Sigmoid colon (tissue), 4 donors: ENCODE results near the gene TLE6.

Experiments
- CTCF ChIP-seq, 4 experiments: fragments of 450-650 bp in 3 of 4; fragments of 200-600 bp in 1 of 4; IDR thresholded peaks; one replicate each; pipeline ENCODE4 v1.5.1; 2016 to 2019; ENCODE audit warnings: antibody characterized with exemption in 4 of 4, mild to moderate bottlenecking in 3 of 4, moderate library complexity in 2 of 4
- EP300 ChIP-seq, 4 donors: sonication (generic); formaldehyde crosslinking; IDR thresholded peaks; one replicate each; pipeline ENCODE4 v1.6.1; 2017; ENCODE audit warnings: antibody characterized with exemption in 4 of 4

DNA sequence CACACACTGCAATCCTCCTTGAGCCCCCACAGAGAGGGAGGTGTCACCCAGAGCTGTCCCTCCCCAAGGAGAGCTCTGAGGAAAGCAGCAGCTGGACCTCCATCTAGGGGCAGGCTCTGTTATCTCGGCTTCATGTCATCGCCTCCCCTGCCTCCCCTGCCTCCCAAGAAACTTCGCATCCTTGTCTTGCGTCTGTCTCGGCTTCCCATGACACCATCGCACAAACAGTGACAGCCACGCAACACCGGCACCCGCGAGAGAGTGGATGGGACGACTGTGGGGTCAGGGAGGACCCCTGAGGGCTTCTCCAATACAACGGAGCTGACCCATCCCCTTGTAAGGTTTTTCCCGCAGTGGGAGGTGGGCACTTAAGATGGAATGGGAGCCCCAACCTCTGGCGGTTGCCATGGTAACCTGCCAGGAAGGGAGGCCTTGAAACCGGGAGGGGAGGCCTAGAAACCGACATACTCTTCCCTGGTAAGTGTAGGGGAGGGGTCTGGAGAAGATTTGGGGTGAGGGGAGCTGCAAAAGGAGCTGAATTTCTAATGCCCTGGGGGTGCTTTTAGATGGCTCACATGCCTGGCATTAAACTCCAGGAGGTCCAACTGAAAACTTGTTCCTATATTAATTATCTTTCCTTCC, 35.4 kb downstream of the TLE6 start:
- TF ChIP-seq CTCF (IDR thresholded peaks at IDR 0.05) (no peak), EP300 (IDR thresholded peaks at IDR 0.05) (no peak)
